ENCODE measurements around the gene PDLIM5.
"Not testable (repeated sequence)": the region's sequence is repeated elsewhere in the genome, so short reads cannot be mapped to it uniquely, and the experiment has no call there.

The PDLIM5 gene

GRCh38 chr4:94466371-94466770, 14.6 kb downstream of the PDLIM5 start:
- DNase-seq = no peak

- DNase-seq = no peak
Measured at GRCh38 chr4:94466923-94467322, 15.2 kb downstream of the PDLIM5 start.

GRCh38 chr4:94468093-94468769, 16.5 kb downstream of the PDLIM5 start:
- no peak for DNase-seq

DNA sequence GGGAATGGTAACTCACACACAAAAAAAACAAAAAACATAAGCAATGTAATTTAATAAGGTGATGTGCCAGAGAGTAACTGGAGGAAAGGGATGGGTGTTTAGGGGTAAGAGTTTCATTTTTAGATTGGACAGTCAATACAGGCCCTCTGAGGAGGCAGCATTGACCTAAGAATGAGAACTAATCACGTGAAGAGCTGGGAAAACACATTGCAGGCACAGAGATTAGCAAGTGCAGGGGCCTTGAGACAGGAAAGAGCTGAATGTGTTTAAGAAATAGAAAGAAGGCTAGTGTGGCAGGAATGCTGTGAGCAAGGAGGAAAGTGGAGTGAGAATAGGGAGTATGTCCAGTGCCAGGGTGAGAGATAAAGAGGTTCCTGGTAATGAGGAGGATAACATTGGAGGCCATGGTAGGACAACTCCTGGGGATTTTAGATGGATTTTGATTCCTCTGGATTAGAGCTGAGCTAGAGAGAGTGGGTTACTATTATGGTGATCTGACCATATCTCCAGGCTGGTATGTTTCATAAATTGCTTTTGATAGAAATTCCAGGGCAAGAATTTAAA, 17.6 kb downstream of the PDLIM5 start:
- DNase-seq = no peak

DNA sequence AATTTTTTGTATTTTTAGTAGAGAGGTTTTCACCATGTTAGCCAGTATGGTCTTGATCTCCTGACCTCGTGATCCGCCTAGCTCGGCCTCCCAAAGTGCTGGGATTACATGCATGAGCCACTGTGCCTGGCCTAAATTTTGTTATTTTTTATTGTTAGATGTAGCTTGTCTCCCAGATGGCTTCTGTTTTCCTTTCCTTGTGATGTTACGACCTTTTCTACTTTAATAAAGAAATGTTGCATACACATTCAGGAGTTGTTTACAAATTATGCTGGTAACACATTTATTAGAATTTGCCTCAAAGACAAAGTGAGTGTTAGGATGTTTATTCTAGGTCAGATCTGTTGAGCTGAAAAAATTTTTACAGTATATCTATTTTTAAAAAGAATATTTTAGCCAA, 18.4 kb downstream of the PDLIM5 start:
- DNase-seq = no peak

DNA sequence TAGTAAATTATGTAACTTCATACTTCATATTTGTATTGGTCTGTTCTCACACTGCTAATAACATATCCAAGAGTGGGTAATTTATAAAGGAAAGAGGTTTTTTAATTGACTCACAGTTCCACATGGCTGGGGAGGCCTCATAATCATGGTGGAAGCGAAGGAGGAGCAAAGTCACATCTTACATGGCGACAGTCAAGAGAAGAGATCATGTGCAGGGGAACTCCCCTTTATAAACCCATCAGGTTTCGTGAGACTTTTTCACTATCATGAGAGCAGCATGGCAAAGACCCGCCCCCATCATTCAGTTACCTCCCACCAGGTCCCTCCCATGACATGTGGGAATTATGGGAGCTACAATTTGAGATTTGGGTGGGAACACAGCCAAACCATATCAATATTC, 19.0 kb downstream of the PDLIM5 start:
- not testable (repeated sequence) for DNase-seq

GRCh38 chr4:94472056-94472826, 20.5 kb downstream of the PDLIM5 start:
- no peak for DNase-seq

- DNase-seq = no peak
Measured at GRCh38 chr4:94475050-94475449, 23.3 kb downstream of the PDLIM5 start.

- no peak for DNase-seq
Measured at GRCh38 chr4:94475794-94476193, 24.1 kb downstream of the PDLIM5 start.

GRCh38 chr4:94477227-94477626, 25.5 kb downstream of the PDLIM5 start:
- no peak for DNase-seq

GRCh38 chr4:94478805-94479204, 27.1 kb downstream of the PDLIM5 start:
- not testable (repeated sequence) for DNase-seq

DNA sequence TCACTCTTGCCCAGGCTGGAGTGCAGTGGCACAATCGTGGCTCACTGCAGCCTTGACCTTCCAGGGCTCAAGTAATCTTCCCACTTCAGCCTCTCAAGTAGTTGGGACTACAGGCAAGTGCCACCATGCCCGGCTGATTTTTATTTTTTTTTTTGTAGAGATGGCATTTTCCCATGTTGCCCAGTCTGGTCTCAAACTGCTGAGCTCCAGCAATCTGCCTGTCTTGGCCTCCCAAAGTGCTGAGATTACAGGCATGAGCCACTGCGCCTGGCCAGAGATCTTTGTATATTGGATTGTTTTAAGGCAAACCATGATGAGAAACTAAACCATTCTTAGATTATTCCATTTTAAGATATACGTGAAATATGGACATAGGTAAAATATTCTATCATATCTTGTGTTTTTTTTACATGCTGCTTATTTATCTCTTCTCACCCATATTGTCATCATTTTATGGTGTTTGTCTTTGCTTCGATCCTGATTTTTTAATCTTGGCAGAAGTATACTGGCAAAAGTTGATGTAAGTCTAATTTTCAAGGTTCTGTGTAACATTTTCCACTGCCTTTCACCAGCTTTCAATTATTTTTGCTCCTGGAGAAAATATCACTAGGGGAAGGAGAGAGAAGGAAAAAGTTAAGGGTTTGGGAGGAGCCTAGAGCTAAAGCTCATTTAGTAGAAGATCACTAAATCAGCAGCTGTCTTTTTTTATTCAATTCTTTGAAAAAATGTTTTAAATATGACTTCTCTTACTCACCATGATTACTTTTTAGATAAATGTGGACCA, 27.8 kb downstream of the PDLIM5 start:
- no peak for DNase-seq

DNA sequence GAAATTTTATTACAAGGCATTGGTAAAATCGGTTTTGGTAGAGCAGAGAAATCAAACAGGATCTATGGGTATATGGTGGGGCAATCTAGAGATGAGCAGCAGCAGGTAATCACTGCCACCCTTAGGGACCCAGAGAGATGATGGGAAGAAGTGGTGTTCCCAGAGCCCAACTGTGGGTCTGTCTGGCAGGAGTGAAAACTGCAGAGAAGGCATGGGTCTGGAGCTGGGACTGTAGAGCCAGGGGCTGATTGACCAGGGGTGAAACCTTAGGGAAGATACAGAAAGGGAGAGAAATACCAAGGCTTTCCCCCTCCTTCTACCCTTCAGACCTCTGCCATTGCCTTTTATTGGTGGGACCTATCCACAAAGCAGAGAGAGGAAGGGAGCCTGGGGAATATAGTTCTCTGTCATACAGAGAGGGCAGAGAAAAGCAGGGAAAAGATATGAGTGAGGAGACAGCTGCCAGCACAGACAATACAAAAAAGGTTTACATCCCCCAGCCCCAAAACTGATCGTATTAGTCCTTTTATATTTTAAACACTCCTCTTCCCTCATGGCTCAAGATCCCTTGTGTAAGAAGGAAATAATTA, 28.7 kb downstream of the PDLIM5 start:
- no peak for DNase-seq

GRCh38 chr4:94483895-94484294, 32.2 kb downstream of the PDLIM5 start:
- no peak for DNase-seq

DNA sequence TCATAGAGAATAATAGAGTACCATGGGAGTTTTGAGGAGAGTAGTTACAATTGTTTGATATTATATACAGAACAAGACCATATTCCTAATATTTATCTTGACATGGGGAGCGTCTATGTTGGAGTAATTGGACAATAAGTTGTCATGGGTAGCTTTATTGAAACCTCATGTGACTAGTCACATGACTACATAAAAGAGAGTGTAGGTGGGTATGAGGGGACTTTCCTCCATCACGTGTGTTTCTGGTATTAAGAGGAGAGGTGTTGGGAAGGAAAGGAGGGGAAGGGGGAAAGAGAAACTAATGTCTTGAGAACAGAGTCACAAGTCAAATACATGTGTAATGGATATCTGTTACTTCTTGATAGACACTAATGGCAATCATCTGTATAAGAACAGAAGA, 33.1 kb downstream of the PDLIM5 start:
- DNase-seq = no peak

- DNase-seq = peak in 1 of 3 donors; percentile 8
Measured at GRCh38 chr4:94486372-94486801, 34.6 kb downstream of the PDLIM5 start.

DNA sequence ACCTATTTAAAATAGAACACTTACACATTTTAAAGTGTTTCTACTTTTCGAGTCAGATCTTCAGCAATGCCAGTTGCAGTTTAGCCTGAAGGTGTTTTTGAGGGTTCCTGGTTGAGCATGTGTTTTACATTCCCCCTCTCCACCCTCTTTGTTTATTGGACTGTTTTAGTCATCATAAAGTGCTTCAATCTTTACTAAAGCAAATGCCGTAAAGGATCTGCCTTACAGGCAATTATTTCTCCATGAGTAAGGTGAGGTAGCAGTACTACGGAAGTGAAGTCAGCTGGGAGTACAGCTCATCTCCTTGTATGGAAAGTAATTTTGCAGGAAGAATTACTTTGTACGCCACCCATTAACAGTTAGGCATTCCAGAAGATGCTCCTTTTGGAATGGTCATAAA, 36.9 kb downstream of the PDLIM5 start:
- no peak for DNase-seq

DNA sequence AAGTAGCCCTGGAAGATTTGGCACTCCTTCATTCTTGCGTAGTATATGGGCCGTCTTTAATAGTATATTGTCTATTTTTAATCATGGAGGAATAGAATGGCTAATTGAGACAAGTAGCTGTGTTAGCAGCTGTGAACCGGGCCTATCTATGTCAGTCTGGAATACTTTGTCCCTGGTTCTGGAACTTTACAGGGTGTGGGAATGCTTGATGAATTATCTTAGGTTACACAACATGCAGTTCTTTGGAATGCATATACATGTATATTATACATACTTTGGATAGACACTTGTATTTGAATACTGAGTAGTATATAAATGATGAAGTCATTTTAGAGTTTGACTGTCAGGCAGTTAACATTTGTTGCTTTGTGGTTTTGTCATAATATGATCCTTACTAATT, 37.4 kb downstream of the PDLIM5 start:
- DNase-seq = no peak

- DNase-seq = no peak
Measured at GRCh38 chr4:94490437-94490836, 38.7 kb downstream of the PDLIM5 start.

GRCh38 chr4:94491322-94491721, 39.6 kb downstream of the PDLIM5 start:
- no peak for DNase-seq

DNA sequence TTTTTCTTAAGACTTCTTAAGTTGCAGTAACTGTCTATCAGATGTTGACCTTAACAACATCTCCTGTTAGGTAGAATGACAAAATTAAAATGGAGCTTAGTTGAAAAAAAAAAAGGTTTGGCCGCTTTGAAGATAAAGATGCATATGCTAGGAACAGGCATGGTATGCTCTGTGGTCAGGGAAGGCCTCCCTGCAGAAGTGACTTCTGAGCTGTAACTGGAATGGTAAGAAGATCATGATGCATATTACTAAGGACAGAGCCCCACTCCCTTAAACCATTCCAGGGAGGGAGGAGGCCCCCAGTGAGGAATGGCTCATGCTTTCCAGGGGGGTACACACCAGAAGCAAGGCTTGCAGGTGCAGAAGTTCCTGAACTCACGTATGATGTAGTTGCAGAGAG, 43.7 kb downstream of the PDLIM5 start:
- no peak for DNase-seq

- DNase-seq = no peak
Measured at GRCh38 chr4:94497690-94498089, 45.9 kb downstream of the PDLIM5 start.

GRCh38 chr4:94498502-94498901, 46.8 kb downstream of the PDLIM5 start:
- DNase-seq = no peak

Measured in suppressor macrophage treated with lipopolysaccharide for 1 hour (primary cell).